Progenitor cell of endocrine pancreas (in vitro differentiated cells): ENCODE results near the gene TLL1. TPM values are rescaled to one million over a fixed set of nuclear protein-coding genes. Genes with fewer than 3 reads are reported as not detected.

Source experiments
- DNase-seq: peaks from one replicate; pipeline ENCODE4 v3.0.0; 2021; ENCODE audit warnings: low spot score; ENCODE audit not compliant: unreplicated experiment
- H3K27ac Mint-ChIP-seq: 2 replicates; pipeline ENCODE4 v1.8.0; 2021; ENCODE audit warnings: mild to moderate bottlenecking, moderate library complexity, mixed read lengths
- H3K27me3 Mint-ChIP-seq: 2 replicates; pipeline ENCODE4 v1.8.0; 2021; ENCODE audit warnings: mixed read lengths
- H3K36me3 Mint-ChIP-seq: 2 replicates; pipeline ENCODE4 v1.8.0; 2022; ENCODE audit warnings: mixed read lengths; ENCODE audit not compliant: insufficient read depth
- H3K4me1 Mint-ChIP-seq: 2 replicates; pipeline ENCODE4 v1.8.0; 2021; ENCODE audit warnings: low read depth, mixed read lengths
- H3K4me3 Mint-ChIP-seq: 2 replicates; pipeline ENCODE4 v1.8.0; 2021; ENCODE audit warnings: low read depth, mild to moderate bottlenecking, moderate library complexity, mixed read lengths
- H3K9me3 Mint-ChIP-seq: 2 replicates; pipeline ENCODE4 v1.8.0; 2021; ENCODE audit warnings: low read depth, mixed read lengths
- CTCF ChIP-seq: fragments of 200-600 bp; sonication (generic); IDR thresholded peaks from one replicate; pipeline ENCODE4 v1.5.0; 2021; ENCODE audit warnings: antibody characterized with exemption, mild to moderate bottlenecking; ENCODE audit not compliant: unreplicated experiment
- total RNA-seq: library from RNA; stranded (reverse); gene quantifications from 2 replicates; pipeline ENCODE4 v1.2.1, GENCODE V29; 2021

Gene TLL1
- total RNA-seq, 1 donor from 2014 or later, result not detected

GRCh38 chr4:166087569-166087968 lies 214.5 kb downstream of the TLL1 start:
- DNase-seq, result no peak
- no peaks in the 10 kb centered on the region for H3K9me3 Mint-ChIP-seq
- H3K27me3 Mint-ChIP-seq, result no peaks in the 10 kb centered on the region
- H3K27ac Mint-ChIP-seq, result no peak overlapping the region
- H3K36me3 Mint-ChIP-seq, result no peaks in the 10 kb centered on the region
- H3K4me3 Mint-ChIP-seq, result no peak overlapping the region
- no peaks in the 10 kb centered on the region for H3K4me1 Mint-ChIP-seq
- no peak for TF ChIP-seq CTCF

GRCh38 chr4:166088576-166088975 lies 215.5 kb downstream of the TLL1 start:
- H3K27ac Mint-ChIP-seq, result no peak overlapping the region
- H3K4me3 Mint-ChIP-seq, result no peak overlapping the region
- H3K9me3 Mint-ChIP-seq, result no peaks in the 10 kb centered on the region
- no peak for TF ChIP-seq CTCF
- no peaks in the 10 kb centered on the region for H3K36me3 Mint-ChIP-seq
- peaks cover 8% of the 10 kb centered on the region for H3K4me1 Mint-ChIP-seq
- H3K27me3 Mint-ChIP-seq, result no peaks in the 10 kb centered on the region
- DNase-seq, result no peak

- TF ChIP-seq CTCF, result no peak
- no peaks in the 10 kb centered on the region for H3K9me3 Mint-ChIP-seq
- peaks cover 15% of the 10 kb centered on the region for H3K4me1 Mint-ChIP-seq
- H3K36me3 Mint-ChIP-seq, result no peaks in the 10 kb centered on the region
- no peak for DNase-seq
- no peak overlapping the region for H3K4me3 Mint-ChIP-seq
- H3K27ac Mint-ChIP-seq, result no peak overlapping the region
- no peaks in the 10 kb centered on the region for H3K27me3 Mint-ChIP-seq
Measured at GRCh38 chr4:166091146-166091545, 218.1 kb downstream of the TLL1 start.

- no peak overlapping the region for H3K4me3 Mint-ChIP-seq
- no peak for DNase-seq
- H3K4me1 Mint-ChIP-seq, result peaks cover 15% of the 10 kb centered on the region
Measured at GRCh38 chr4:166091912-166092510, 219.0 kb downstream of the TLL1 start.

GRCh38 chr4:166092797-166093290 lies 219.8 kb downstream of the TLL1 start:
- no peak for DNase-seq
- Mint-ChIP-seq H3K4me1 (peaks cover 15% of the 10 kb centered on the region), H3K27me3 (no peaks in the 10 kb centered on the region), H3K4me3 (peak overlapping the region; percentile 15), H3K27ac (peak overlapping the region; percentile 78), H3K9me3 (no peaks in the 10 kb centered on the region), H3K36me3 (no peaks in the 10 kb centered on the region)
- no peak for TF ChIP-seq CTCF

More at GRCh38 chr4:166091912-166092510, 219.0 kb downstream of the TLL1 start:
- peak; percentile 82 for TF ChIP-seq CTCF
- Mint-ChIP-seq H3K36me3 (no peaks in the 10 kb centered on the region), H3K9me3 (no peaks in the 10 kb centered on the region), H3K27me3 (no peaks in the 10 kb centered on the region), H3K27ac (no peak overlapping the region)
